HG02571 (cell line): Measurements from ENCODE around the gene ARL13A.
"Not testable (repeated sequence)": the region's sequence is repeated elsewhere in the genome, so short reads cannot be mapped to it uniquely, and the experiment has no call there.

ENCODE experiments used
- ATAC-seq: cut with Tn5 transposase; IDR thresholded peaks from one replicate; pipeline ENCODE4 v1.9.1; 2021; ENCODE audit warnings: mild to moderate bottlenecking, moderate library complexity; ENCODE audit not compliant: unreplicated experiment

The ARL13A gene

GRCh38 chrX:100984818-100985217 is 15.3 kb downstream of the ARL13A start:
- no peak for ATAC-seq

DNA sequence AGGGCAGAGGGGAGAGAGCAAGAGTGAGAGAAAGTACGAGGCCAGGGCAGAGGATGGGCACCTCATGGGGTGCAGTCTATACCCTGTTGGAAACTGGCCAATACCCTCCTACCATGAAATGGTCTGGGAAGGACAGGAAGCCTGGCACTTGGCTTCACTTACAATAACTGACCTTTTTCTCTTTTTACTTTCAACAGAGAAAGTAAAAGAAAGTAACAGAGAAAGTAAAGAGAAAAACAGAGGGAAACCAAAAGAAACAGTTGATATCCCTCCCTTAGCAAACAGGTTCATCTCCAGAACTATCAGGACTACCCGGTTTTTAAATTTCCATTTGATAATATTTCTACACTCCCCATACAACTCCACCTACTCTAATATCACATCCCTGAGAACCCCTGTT is 20.6 kb downstream of the ARL13A start:
- ATAC-seq, result no peak

DNA sequence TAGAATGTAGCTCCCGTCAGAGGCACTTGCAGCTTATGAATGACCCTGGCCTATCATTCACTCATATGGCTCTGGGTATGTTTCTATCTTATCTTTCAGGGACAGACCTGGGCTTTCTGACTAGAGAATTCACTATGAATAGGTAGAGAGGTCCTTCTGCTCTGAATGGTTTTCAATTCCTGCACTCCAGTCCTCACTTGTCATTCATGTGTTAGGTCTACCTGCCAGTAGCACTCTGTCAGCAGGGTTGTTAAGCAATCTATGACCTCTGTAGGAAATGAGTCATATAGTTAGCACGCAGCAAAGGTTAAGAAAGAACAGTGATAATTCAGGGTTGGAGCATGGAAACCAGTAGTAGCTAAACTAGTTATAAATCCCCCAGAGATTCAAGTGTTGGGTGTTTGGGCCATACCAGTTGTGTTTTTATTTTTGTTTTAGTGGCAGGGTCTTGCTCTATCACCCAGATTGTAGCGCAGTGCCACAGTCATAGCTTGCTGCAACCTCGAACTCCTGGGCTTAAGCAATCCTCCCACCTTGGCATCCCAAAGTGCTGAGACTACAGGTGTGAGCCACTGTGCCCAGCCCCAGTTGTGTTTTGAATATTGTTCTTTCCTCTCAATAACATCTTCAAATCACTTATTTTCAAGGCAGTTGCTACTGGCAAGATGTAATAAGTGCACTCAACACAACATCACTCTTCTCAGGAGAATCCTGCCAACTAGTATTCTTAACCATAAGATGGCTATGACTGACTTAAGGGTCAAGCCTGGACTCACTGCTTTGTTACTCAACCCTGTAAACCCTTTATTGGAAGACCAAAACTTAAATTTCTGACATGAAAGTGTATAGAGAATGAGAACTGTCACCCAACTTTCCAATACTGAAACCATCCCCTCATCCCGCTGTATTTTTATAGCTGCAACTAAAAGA is 25.1 kb downstream of the ARL13A start:
- ATAC-seq, result peak; percentile 68

DNA sequence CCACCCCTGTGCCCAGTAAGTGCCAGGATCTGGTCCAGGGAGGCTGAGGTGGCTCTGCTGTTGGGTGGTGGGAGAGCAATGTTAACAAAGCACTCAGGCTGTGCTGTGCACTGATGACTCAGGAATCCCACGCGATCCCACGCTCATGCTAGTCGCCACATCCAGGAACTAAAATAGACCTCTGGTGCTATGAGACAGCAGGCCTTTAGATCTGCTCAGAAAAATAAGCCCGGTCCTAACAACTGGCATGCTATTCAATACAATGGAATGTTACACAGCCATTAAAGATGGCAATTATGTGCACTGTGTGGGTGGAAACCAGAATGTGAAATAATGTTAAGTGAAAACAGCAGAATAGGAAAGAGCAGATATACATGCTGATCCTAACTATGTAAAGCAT is 26.0 kb downstream of the ARL13A start:
- no peak for ATAC-seq

GRCh38 chrX:100999451-100999850 is 29.9 kb downstream of the ARL13A start:
- no peak for ATAC-seq

DNA sequence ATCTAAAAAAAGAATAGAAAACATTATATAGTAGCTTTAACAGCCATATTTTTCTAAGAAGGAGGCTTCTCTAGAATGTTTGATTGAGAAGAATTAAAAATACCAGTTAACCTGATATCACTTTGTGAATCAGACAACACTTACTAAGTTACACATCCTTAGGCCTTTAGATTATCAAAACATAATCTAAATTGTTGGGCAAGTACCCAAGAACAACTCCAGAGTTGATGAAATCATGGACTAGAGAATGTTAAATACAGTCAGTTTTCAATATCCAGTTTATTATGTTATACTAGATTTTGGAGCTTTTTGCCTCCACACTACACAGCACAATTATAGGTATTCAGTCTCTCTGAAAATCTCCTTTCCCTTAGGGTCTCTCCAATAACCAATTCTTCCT is 39.6 kb downstream of the ARL13A start:
- no peak for ATAC-seq

DNA sequence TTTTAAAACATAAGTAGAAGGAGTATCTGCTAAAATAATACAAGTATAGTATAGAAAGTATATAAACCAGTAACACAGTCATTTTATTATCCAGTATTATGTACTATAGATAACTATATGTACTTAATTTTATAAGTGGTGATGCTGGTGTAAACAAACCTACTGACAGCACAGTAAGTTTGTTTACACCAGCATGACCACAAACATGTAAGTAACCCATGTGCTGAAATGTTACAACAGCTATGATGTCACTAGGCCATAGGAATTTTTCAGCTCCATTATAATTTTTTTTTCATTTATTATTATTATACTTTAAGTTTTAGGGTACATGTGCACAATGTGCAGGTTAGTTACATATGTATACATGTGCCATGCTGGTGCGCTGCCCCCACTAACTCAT is 42.5 kb downstream of the ARL13A start:
- not testable (repeated sequence) for ATAC-seq

DNA sequence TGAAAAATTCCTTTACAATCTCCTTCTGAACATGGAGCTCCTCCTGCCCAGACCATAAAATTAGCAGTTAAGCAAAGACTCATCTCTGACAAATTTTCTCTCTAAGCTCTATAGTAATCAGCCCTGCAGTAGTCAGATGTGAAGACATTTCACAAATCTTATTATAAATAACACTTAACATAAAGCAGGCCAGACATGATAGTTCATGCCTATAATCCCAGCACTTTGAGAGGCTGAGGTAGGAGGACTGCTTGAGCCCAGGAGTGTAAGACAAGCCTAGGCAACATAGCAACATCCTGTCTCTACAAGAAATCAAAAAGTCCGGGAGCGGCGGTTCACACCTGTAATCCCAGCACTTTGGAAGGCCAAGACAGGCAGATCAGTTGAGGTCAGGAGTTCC is 52.5 kb downstream of the ARL13A start:
- no peak for ATAC-seq

DNA sequence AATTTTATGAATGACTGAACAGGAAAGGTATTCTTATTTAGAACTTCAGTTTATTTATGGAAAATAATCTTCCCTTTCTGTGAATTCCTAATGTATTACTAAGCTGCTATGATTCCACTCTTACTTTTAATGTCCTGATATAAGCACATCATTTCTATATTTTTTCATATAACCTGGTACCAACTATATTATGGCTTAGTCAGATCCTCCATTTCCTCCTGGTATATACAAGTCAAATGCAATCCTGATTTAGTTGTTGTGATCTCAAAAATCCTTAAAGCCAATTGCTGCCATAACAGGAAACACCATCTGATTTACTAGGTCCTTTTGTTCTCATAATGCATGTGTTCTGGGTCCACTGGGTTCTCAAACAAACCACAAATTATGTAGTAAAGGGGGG is 55.6 kb downstream of the ARL13A start:
- ATAC-seq, result no peak

- no peak for ATAC-seq
Measured at GRCh38 chrX:101028562-101028961, 59.1 kb downstream of the ARL13A start.

DNA sequence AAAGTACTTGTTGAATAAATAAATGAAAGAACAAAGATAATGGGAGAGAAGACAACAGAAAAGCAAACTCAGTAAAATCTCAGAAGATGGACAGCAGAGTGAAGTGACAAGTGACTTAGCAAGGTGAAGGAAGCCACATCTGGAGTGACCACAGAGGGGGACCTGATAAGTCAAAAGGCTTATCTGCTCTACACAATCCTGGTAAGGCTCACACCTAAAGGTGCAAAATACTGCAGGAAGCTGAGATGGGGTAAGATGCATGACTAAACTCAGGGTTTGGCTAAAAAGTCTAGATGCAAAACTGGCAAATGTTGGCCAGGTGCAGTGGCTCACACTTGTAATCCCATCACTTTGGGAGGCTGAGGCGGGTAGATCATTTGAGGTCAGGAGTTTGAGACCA is 60.2 kb downstream of the ARL13A start:
- ATAC-seq, result no peak

DNA sequence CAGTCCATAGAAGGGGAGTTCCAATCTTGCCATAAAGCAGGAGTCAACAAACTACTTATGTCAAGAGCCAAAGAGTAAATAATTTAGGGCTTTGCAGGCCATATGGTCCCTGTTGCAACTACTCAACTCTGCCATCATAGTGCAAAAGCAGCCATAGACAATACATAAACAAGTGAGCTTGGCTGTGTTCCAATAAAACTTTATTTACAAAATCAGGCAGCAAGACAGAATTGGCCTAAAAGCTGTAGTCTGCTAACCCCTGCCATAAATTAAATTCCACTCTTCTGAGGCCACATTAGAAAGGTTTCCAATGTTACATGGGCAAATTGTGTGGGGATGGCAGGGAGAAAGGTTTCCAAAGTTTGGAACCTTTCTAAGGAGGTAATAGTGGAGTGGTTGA is 67.7 kb downstream of the ARL13A start:
- ATAC-seq, result no peak

- ATAC-seq, result no peak
Measured at GRCh38 chrX:101040197-101040596, 70.7 kb downstream of the ARL13A start.
